Mammary epithelial cell (primary cell): ENCODE data around the gene GPATCH4.

Experiments
- CTCF ChIP-seq, 2 donors: IDR thresholded peaks in 1 of 2; conservative IDR thresholded peaks in 1 of 2; 2 replicates each; pipeline ENCODE4 v1.5.1; 2011 to 2012; ENCODE audit warnings: inconsistent platforms in 2 of 2, low read length in 2 of 2, mild to moderate bottlenecking in 2 of 2, control low read depth in 1 of 2, low read depth in 1 of 2; ENCODE audit not compliant: insufficient read depth in 1 of 2; ENCODE audit errors: extremely low read depth in 1 of 2
- EZH2 ChIP-seq: IDR thresholded peaks from 2 replicates; pipeline ENCODE4 v1.6.1; 2012; ENCODE audit warnings: low read length, inconsistent platforms, borderline replicate concordance

DNA sequence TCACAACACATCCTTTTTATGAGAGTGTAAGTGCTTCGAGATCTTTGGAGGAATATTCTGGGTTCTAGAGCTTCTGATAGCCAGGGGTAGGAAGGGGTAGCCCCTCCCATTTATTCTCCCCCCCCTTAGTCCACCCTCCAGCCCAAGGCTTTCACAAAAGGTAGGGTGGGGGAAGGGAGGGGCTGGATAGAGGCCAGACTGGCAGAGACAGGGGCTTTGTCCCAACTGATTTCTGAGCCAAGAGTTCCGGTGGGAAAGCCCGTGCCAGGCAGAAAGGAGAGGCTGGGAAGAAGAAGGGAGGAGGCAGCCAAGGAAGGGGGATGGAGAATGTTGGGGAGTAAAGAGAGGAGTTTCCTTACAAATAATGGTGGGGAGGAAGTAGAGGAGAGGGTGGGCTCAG, 43.8 kb upstream of the GPATCH4 start:
- no peak for TF ChIP-seq CTCF (conservative IDR thresholded peaks at IDR 0.05 in 1 of 2, IDR thresholded peaks at IDR 0.05 in 1 of 2; ENCODE audit: extremely low read depth in 1 of 2, insufficient read depth in 1 of 2, low read depth in 1 of 2, low read length in 2 of 2)
- TF ChIP-seq EZH2: no peak
